GM23338 (cell line): ENCODE results near the gene IQCK. TPM values are rescaled to one million over a fixed set of nuclear protein-coding genes. Genes with fewer than 3 reads are reported as not detected.

ENCODE experiments used
- ATAC-seq: fragments of 200-7000 bp; cut with Tn5 transposase; 3 replicates; pipeline ENCODE4 v1.9.1; 2020
- DNase-seq: peaks from one replicate; pipeline ENCODE4 v3.0.0-alpha.2; 2015; ENCODE audit warnings: low spot score
- H2AFZ ChIP-seq: fragments of 200-600 bp; sonication (generic); 2 replicates; pipeline ENCODE4 v1.8.0; 2016; ENCODE audit warnings: antibody characterized with exemption, mild to moderate bottlenecking, moderate library complexity
- H3F3A ChIP-seq: fragments of 200-600 bp; sonication (generic); replicated peaks from 2 replicates; pipeline ENCODE4 v1.8.0; 2017; ENCODE audit warnings: antibody characterized with exemption, mixed run types, low read depth
- H3K27ac ChIP-seq: fragments of 200-600 bp; sonication (generic); 2 replicates; pipeline ENCODE4 v1.6.1; 2016; ENCODE audit warnings: low read depth
- H3K27me3 ChIP-seq: fragments of 200-600 bp; sonication (generic); 2 replicates; pipeline ENCODE4 v1.8.0; 2016; ENCODE audit warnings: mild to moderate bottlenecking, mixed run types, moderate library complexity; ENCODE audit not compliant: insufficient read depth
- H3K36me3 ChIP-seq: fragments of 200-600 bp; sonication (generic); 2 replicates; pipeline ENCODE4 v1.8.0; 2016; ENCODE audit warnings: mild to moderate bottlenecking; ENCODE audit not compliant: insufficient read depth
- H3K4me1 ChIP-seq: fragments of 200-600 bp; sonication (generic); 2 replicates; pipeline ENCODE4 v1.8.0; 2016; ENCODE audit warnings: mild to moderate bottlenecking, moderate library complexity; ENCODE audit not compliant: insufficient read depth
- H3K4me2 ChIP-seq: fragments of 200-600 bp; sonication (generic); 2 replicates; pipeline ENCODE4 v1.7.1; 2017; ENCODE audit warnings: mixed run types
- H3K4me3 ChIP-seq: fragments of 200-600 bp; sonication (generic); 2 replicates; pipeline ENCODE4 v1.6.1; 2016; ENCODE audit warnings: mixed run types
- H3K79me2 ChIP-seq: fragments of 200-600 bp; sonication (generic); replicated peaks from 2 replicates; pipeline ENCODE4 v1.8.0; 2017; ENCODE audit warnings: mild to moderate bottlenecking; ENCODE audit not compliant: insufficient read depth
- H3K9me2 ChIP-seq: fragments of 200-600 bp; sonication (generic); 2 replicates; pipeline ENCODE4 v1.8.0; 2017; ENCODE audit not compliant: insufficient read depth
- H4K20me1 ChIP-seq: fragments of 200-600 bp; sonication (generic); replicated peaks from 2 replicates; pipeline ENCODE4 v1.8.0; 2017; ENCODE audit warnings: mild to moderate bottlenecking; ENCODE audit not compliant: insufficient read depth
- H3K27ac Mint-ChIP-seq: 2 replicates; pipeline ENCODE4 v1.8.0; 2020; ENCODE audit warnings: inconsistent platforms, mild to moderate bottlenecking, moderate library complexity, mixed read lengths
- H3K27me3 Mint-ChIP-seq: 3 replicates; pipeline ENCODE4 v1.8.0; 2022; ENCODE audit warnings: low read depth, mild to moderate bottlenecking, moderate library complexity, mixed read lengths, inconsistent platforms; ENCODE audit not compliant: insufficient read depth, poor library complexity
- H3K36me3 Mint-ChIP-seq: 3 replicates; pipeline ENCODE4 v1.8.0; 2021; ENCODE audit warnings: low read depth, mild to moderate bottlenecking, inconsistent platforms, moderate library complexity, mixed read lengths
- H3K4me1 Mint-ChIP-seq: 3 replicates; pipeline ENCODE4 v1.8.0; 2020; ENCODE audit warnings: mild to moderate bottlenecking, inconsistent platforms, mixed read lengths
- H3K4me3 Mint-ChIP-seq: 3 replicates; pipeline ENCODE4 v1.8.0; 2021; ENCODE audit warnings: moderate library complexity, mild to moderate bottlenecking, inconsistent platforms, mixed read lengths
- H3K9me3 Mint-ChIP-seq: 3 replicates; pipeline ENCODE4 v1.8.0; 2020; ENCODE audit warnings: moderate library complexity, mild to moderate bottlenecking, inconsistent platforms, mixed read lengths
- CREB1 ChIP-seq: fragments of 250-450 bp; sonication (Bioruptor Pico); IDR thresholded peaks from 2 replicates; pipeline ENCODE4 v1.5.0; 2020; ENCODE audit warnings: low read depth, mild to moderate bottlenecking, moderate library complexity
- EZH2 ChIP-seq: fragments of 200-600 bp; sonication (generic); IDR thresholded peaks from one replicate; pipeline ENCODE4 v1.8.0; 2017; ENCODE audit warnings: antibody characterized with exemption, mild to moderate bottlenecking, low read depth; ENCODE audit not compliant: unreplicated experiment
- EZH2phosphoT487 ChIP-seq: fragments of 200-600 bp; sonication (generic); IDR thresholded peaks from one replicate; pipeline ENCODE4 v1.8.1; 2018; ENCODE audit warnings: antibody characterized with exemption; ENCODE audit not compliant: unreplicated experiment
- NANOG ChIP-seq: IDR thresholded peaks from 2 replicates; pipeline ENCODE4 v1.6.1; 2016; ENCODE audit warnings: antibody characterized with exemption, borderline replicate concordance
- POLR2AphosphoS5 ChIP-seq: IDR thresholded peaks from 2 replicates; pipeline ENCODE4 v1.6.1; 2016; ENCODE audit warnings: antibody characterized with exemption, low read depth
- STAT1 ChIP-seq: IDR thresholded peaks from one replicate; pipeline ENCODE4 v1.6.1; 2016; ENCODE audit warnings: antibody characterized with exemption; ENCODE audit not compliant: unreplicated experiment
- ZNF114 ChIP-seq: fragments of 250-450 bp; sonication (Bioruptor Pico); IDR thresholded peaks from 2 replicates; pipeline ENCODE4 v1.5.0; 2020; ENCODE audit warnings: mild to moderate bottlenecking, moderate library complexity
- ZNF331 ChIP-seq: fragments of 250-450 bp; sonication (Bioruptor Pico); IDR thresholded peaks from 2 replicates; pipeline ENCODE4 v1.5.0; 2020; ENCODE audit warnings: low read depth, mild to moderate bottlenecking, moderate library complexity
- long read RNA-seq: library from polyadenylated mRNA; unstranded; transcript quantifications from one replicate; pipeline ENCODE4 v2.0.0, GENCODE V29; 2020; ENCODE audit not compliant: unreplicated experiment
- polyA plus RNA-seq: library from polyadenylated mRNA; unstranded; fragments of >200 nt; fragmentation: Nextera tagmentation; extraction: Ambion mirVana; gene quantifications from 2 replicates; pipeline ENCODE4 v1.2.1, GENCODE V29; 2016
- total RNA-seq: library from RNA; depleted of rRNA; stranded (reverse); fragments of >200 nt; shearing (Covaris generic); gene quantifications from 2 replicates; pipeline ENCODE4 v1.2.3, GENCODE V29; 2014; rRNA removed
- TF ChIP-seq, protein P1 (sequence below): IDR thresholded peaks from 2 replicates; pipeline ENCODE4 v1.6.1; 2016; ENCODE audit warnings: antibody characterized with exemption
- TF ChIP-seq, protein P2 (sequence below), 2 experiments: fragments of 200-600 bp in 1 of 2; sonication (generic) in 1 of 2; conservative IDR thresholded peaks; 2 replicates each; pipeline versions ENCODE4 v1.5.1 to v1.6.1; 2016 to 2017; ENCODE audit warnings: antibody characterized with exemption in 2 of 2, low read depth in 2 of 2, mild to moderate bottlenecking in 2 of 2, moderate library complexity in 1 of 2
- TF ChIP-seq, protein P3 (sequence below): IDR thresholded peaks from one replicate; pipeline ENCODE4 v1.6.1; 2018; ENCODE audit warnings: antibody characterized with exemption; ENCODE audit not compliant: unreplicated experiment

IQCK gene
- 7.9 and 10.0 TPM in 2 replicates for total RNA-seq
- 5.8 and 7.6 TPM in 2 replicates for polyA plus RNA-seq
- long read RNA-seq, partial matches to known transcripts: 1 of 6 reads
- long read RNA-seq, other reads (novel, unspliced or antisense): 5 of 6 reads

GRCh38 chr16:19717741-19718623 is at the start of gene IQCK, which contains the start of gene KNOP1:
TSS of gene IQCK (plus strand) at chr16:19718271. CDS start at chr16:19718307, 36 bp downstream.
TSS of gene KNOP1 (minus strand) at chr16:19718227. CDS start at chr16:19715035, 3,192 bp downstream.
- H3K9me3 Mint-ChIP-seq: no peaks in the 10 kb centered on the region
- DNase-seq: peak; percentile 94
- H3K4me3 ChIP-seq: peak within 1 kb of the TSS; percentile 100
- H2AFZ ChIP-seq: peak within 1 kb of the TSS; percentile 99
- H3K27me3 ChIP-seq: no peaks in the 10 kb centered on the region
- peak within 1 kb of the TSS; percentile 99 for H3K27ac ChIP-seq
- H3K36me3 ChIP-seq: peaks cover 20% of the 10 kb centered on the region
- peaks cover 22% of the 10 kb centered on the region for H3K4me1 ChIP-seq
- H3K4me3 Mint-ChIP-seq: peak within 1 kb of the TSS; percentile 95
- peak; percentile 89 for ATAC-seq
- TF ChIP-seq, protein P1, sequence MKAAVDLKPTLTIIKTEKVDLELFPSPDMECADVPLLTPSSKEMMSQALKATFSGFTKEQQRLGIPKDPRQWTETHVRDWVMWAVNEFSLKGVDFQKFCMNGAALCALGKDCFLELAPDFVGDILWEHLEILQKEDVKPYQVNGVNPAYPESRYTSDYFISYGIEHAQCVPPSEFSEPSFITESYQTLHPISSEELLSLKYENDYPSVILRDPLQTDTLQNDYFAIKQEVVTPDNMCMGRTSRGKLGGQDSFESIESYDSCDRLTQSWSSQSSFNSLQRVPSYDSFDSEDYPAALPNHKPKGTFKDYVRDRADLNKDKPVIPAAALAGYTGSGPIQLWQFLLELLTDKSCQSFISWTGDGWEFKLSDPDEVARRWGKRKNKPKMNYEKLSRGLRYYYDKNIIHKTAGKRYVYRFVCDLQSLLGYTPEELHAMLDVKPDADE: peak; percentile 77
- peak; percentile 87 for TF ChIP-seq POLR2AphosphoS5
- TF ChIP-seq, protein P2, sequence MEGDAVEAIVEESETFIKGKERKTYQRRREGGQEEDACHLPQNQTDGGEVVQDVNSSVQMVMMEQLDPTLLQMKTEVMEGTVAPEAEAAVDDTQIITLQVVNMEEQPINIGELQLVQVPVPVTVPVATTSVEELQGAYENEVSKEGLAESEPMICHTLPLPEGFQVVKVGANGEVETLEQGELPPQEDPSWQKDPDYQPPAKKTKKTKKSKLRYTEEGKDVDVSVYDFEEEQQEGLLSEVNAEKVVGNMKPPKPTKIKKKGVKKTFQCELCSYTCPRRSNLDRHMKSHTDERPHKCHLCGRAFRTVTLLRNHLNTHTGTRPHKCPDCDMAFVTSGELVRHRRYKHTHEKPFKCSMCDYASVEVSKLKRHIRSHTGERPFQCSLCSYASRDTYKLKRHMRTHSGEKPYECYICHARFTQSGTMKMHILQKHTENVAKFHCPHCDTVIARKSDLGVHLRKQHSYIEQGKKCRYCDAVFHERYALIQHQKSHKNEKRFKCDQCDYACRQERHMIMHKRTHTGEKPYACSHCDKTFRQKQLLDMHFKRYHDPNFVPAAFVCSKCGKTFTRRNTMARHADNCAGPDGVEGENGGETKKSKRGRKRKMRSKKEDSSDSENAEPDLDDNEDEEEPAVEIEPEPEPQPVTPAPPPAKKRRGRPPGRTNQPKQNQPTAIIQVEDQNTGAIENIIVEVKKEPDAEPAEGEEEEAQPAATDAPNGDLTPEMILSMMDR (conservative IDR thresholded peaks at IDR 0.05; ENCODE audit: low read depth in 2 of 2): no peak
- H3K36me3 Mint-ChIP-seq: peaks cover 42% of the 10 kb centered on the region
- H3K4me1 Mint-ChIP-seq: peaks cover 38% of the 10 kb centered on the region
- peak within 1 kb of the TSS; percentile 99 for H3K27ac Mint-ChIP-seq
- H3K9me2 ChIP-seq: no peaks in the 10 kb centered on the region
- peaks cover 69% of the 10 kb centered on the region for H3K79me2 ChIP-seq
- peak within 1 kb of the TSS; percentile 96 for H3K4me2 ChIP-seq
- H3K27me3 Mint-ChIP-seq: peaks cover 18% of the 10 kb centered on the region
- peaks cover 36% of the 10 kb centered on the region for H4K20me1 ChIP-seq
- H3F3A ChIP-seq: peaks cover 13% of the 10 kb centered on the region; the same call in 1 of the 2 replicates

GRCh38 chr16:19672378-19672777 is 45.7 kb upstream of the IQCK start:
- H3K27me3 Mint-ChIP-seq: peaks cover 6% of the 10 kb centered on the region
- H3K4me3 Mint-ChIP-seq: no peak overlapping the region
- Histone ChIP-seq H3K27me3 (no peaks in the 10 kb centered on the region), H4K20me1 (no peaks in the 10 kb centered on the region), H3F3A (no peaks in the 10 kb centered on the region), H3K79me2 (no peaks in the 10 kb centered on the region), H3K4me3 (no peak overlapping the region), H3K4me2 (no peak overlapping the region), H3K36me3 (no peaks in the 10 kb centered on the region; the same call in 1 of the 2 replicates), H3K27ac (0 out of 2 replicates have a peak overlapping the region, but pooled peaks have one; percentile 39), H2AFZ (no peak overlapping the region), H3K4me1 (no peaks in the 10 kb centered on the region), H3K9me2 (no peaks in the 10 kb centered on the region)
- H3K36me3 Mint-ChIP-seq: peaks cover 9% of the 10 kb centered on the region; the same call in 2 of the 3 replicates
- ATAC-seq (no peak), DNase-seq (no peak)
- no peaks in the 10 kb centered on the region for H3K9me3 Mint-ChIP-seq
- no peak overlapping the region for H3K27ac Mint-ChIP-seq
- no peaks in the 10 kb centered on the region for H3K4me1 Mint-ChIP-seq
- TF ChIP-seq CREB1 (CRISPR knock-in tag) (no peak), EZH2 (no peak), STAT1 (no peak), NANOG (no peak), EZH2phosphoT487 (no peak), ZNF114 (CRISPR knock-in tag) (no peak), POLR2AphosphoS5 (no peak), ZNF331 (CRISPR knock-in tag) (no peak)
- TF ChIP-seq, protein P1: no peak
- TF ChIP-seq, protein P2 (conservative IDR thresholded peaks at IDR 0.05; ENCODE audit: low read depth in 2 of 2): no peak
- TF ChIP-seq, protein P3, sequence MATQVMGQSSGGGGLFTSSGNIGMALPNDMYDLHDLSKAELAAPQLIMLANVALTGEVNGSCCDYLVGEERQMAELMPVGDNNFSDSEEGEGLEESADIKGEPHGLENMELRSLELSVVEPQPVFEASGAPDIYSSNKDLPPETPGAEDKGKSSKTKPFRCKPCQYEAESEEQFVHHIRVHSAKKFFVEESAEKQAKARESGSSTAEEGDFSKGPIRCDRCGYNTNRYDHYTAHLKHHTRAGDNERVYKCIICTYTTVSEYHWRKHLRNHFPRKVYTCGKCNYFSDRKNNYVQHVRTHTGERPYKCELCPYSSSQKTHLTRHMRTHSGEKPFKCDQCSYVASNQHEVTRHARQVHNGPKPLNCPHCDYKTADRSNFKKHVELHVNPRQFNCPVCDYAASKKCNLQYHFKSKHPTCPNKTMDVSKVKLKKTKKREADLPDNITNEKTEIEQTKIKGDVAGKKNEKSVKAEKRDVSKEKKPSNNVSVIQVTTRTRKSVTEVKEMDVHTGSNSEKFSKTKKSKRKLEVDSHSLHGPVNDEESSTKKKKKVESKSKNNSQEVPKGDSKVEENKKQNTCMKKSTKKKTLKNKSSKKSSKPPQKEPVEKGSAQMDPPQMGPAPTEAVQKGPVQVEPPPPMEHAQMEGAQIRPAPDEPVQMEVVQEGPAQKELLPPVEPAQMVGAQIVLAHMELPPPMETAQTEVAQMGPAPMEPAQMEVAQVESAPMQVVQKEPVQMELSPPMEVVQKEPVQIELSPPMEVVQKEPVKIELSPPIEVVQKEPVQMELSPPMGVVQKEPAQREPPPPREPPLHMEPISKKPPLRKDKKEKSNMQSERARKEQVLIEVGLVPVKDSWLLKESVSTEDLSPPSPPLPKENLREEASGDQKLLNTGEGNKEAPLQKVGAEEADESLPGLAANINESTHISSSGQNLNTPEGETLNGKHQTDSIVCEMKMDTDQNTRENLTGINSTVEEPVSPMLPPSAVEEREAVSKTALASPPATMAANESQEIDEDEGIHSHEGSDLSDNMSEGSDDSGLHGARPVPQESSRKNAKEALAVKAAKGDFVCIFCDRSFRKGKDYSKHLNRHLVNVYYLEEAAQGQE: no peak
